Pericardium fibroblast (primary cell): ENCODE data around the gene PCDHGB3. TPM values are rescaled to one million over a fixed set of nuclear protein-coding genes. Genes with fewer than 3 reads are reported as not detected.

Experiments used
- total RNA-seq: library from RNA; depleted of rRNA; stranded (reverse); fragments of >200 nt; gene quantifications from 2 replicates; pipeline ENCODE4 v1.2.3, GENCODE V29; 2015

The PCDHGB3 gene
- total RNA-seq, 1 donor from 2014 or later, result 1.8 TPM

DNA sequence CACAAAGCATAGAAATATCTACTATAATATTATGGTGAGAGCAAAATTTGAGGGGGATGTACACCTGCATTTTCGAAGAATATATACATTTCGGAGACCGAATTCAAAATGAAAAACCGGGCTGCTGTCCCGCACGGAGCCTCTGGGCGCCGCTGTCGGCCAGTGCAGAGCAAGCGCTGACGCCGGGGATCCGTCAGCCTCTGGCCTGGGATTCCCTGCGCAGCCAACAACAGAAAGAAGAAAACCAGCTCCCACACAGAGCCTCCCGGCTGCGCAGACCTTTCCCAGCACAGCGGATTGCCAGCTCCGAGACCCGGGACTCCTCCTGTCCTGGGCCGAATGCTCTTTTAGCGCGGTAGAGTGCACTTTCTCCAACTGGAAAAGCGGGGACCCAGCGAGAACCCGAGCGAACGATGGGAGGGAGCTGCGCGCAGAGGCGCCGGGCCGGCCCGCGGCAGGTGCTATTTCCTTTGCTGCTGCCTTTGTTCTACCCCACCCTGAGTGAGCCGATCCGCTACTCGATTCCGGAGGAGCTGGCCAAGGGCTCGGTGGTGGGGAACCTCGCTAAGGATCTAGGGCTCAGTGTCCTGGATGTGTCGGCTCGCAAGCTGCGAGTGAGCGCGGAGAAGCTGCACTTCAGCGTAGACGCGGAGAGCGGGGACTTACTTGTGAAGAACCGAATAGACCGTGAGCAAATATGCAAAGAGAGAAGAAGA, 37.9 kb downstream of the PCDHGB3 start, which contains the start of gene PCDHGB6:
Gene PCDHGB6 (plus strand): TSS at position 232 of the 716 bp plus-strand sequence. CDS start 182 bp downstream, at position 414.

DNA sequence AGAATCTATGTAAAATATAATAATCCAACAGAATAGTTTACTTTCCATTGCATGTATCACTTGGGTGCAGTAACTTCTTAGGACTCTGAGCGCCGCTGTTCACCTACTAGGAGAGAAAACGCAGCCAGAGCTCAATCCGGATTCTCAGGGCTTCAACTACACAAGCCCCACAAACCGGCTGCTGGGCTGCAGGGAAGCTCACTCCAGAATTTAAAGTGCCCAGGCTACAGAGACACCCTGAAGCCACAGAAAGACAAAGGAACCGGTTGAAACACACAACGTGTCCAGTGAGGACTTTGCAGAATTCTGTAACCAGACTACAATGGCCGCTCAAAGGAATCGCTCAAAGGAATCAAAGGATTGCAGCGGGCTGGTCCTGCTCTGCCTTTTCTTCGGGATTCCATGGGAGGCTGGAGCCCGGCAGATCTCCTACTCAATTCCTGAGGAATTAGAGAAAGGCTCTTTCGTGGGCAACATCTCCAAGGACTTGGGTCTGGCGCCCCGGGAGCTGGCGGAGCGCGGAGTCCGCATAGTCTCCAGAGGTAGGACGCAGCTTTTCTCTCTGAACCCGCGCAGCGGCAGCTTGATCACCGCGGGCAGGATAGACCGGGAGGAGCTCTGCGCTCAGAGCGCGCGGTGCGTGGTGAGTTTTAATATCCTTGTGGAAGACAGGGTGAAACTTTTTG, 43.0 kb downstream of the PCDHGB3 start, which contains the start of gene PCDHGA10:
Gene PCDHGA10 (plus strand): TSS at position 134 of the 686 bp plus-strand sequence. CDS start 189 bp downstream, at position 323.

DNA sequence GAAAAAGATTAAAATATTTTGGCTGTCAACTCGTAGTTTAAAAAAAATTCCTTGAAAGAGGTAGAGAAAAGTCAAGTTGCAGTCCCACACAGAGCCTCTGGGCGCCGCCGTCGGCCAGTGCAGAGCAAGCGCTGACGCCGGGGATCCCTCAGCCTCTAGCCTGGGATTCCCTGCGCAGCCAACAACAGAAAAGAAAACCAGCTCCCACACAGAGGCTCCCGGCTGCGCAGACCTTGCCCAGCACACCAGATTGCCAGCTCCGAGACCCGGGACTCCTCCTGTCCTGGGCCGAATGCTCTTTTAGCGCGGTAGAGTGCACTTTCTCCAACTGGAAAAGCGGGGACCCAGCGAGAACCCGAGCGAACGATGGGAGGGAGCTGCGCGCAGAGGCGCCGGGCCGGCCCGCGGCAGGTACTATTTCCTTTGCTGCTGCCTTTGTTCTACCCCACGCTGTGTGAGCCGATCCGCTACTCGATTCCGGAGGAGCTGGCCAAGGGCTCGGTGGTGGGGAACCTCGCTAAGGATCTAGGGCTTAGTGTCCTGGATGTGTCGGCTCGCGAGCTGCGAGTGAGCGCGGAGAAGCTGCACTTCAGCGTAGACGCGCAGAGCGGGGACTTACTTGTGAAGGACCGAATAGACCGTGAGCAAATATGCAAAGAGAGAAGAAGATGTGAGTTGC, 47.6 kb downstream of the PCDHGB3 start, which contains the start of gene PCDHGB7:
Gene PCDHGB7 (plus strand): TSS at position 184 of the 679 bp plus-strand sequence. CDS start 183 bp downstream, at position 367.

DNA sequence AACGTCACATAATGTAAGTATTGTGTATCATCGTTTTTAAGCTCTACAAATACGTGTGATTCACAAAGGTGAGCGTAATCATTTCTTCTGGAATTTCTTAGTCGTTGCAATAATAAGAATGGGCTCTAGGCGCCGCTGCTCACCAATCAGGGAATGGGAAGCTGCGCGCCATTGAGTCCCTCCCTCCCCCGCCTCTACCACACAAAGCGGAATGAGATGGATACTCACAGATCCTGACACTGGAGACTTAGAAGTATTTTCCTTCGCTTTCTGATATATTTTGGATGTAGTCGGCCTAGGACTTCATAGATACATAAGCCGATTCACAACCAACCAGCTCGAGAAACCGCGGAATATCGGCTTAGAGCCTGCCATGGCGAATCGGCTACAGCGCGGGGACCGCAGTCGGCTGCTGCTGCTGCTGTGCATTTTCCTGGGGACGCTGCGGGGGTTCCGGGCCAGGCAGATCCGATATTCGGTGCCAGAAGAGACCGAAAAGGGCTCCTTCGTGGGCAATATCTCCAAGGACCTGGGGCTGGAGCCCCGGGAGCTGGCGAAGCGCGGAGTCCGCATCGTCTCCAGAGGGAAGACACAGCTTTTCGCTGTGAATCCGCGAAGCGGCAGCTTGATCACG, 50.9 kb downstream of the PCDHGB3 start, which contains the start of gene PCDHGA11:
Gene PCDHGA11 (plus strand): TSS at position 197 of the 634 bp plus-strand sequence. CDS start 177 bp downstream, at position 374.

Other genes starting within 250 kb of the PCDHGB3 start
- 0.35 and 0.94 TPM in 2 replicates for gene PCDHB4, start 248.4 kb upstream of the PCDHGB3 start, total RNA-seq
- gene PCDHB5, start 235.0 kb upstream of the PCDHGB3 start, total RNA-seq, result 0.34 and 2.2 TPM in 2 replicates
- gene PCDHB6, start 220.2 kb upstream of the PCDHGB3 start, total RNA-seq, result 0.12 TPM in 1 of 2 replicates, not detected in the other
- gene PCDHB7, start 197.6 kb upstream of the PCDHGB3 start, total RNA-seq, result 0.23 and 0.34 TPM in 2 replicates
- gene PCDHB8, start 192.5 kb upstream of the PCDHGB3 start, total RNA-seq, result not detected in 2 replicates
- gene PCDHB16, start 187.9 kb upstream of the PCDHGB3 start, total RNA-seq, result under 0.01 and 1.1 TPM in 2 replicates
- 0.23 and 0.43 TPM in 2 replicates for gene PCDHB9, start 183.1 kb upstream of the PCDHGB3 start, total RNA-seq
- gene PCDHB10, start 177.9 kb upstream of the PCDHGB3 start, total RNA-seq, result 0.12 and 0.17 TPM in 2 replicates
- gene PCDHB11, start 170.6 kb upstream of the PCDHGB3 start, total RNA-seq, result 0.12 TPM in 1 of 2 replicates, not detected in the other
- gene PCDHB12, start 161.5 kb upstream of the PCDHGB3 start, total RNA-seq, result under 0.01 and 0.26 TPM in 2 replicates
- gene PCDHB13, start 156.3 kb upstream of the PCDHGB3 start, total RNA-seq, result 0.35 and 0.43 TPM in 2 replicates
- 0.70 TPM in 1 of 2 replicates, not detected in the other for gene PCDHB14, start 146.9 kb upstream of the PCDHGB3 start, total RNA-seq
- under 0.01 and 0.12 TPM in 2 replicates for gene PCDHB15, start 124.8 kb upstream of the PCDHGB3 start, total RNA-seq
- gene SLC25A2, start 66.2 kb upstream of the PCDHGB3 start, total RNA-seq, result not detected in 2 replicates
- 34.3 and 45.5 TPM in 2 replicates for gene TAF7, start 49.5 kb upstream of the PCDHGB3 start, total RNA-seq
- gene PCDHGA1, start 39.7 kb upstream of the PCDHGB3 start, total RNA-seq, result 0.35 and 0.85 TPM in 2 replicates
- 2.2 and 3.5 TPM in 2 replicates for gene PCDHGA2, start 31.5 kb upstream of the PCDHGB3 start, total RNA-seq
- gene PCDHGA3, start 26.4 kb upstream of the PCDHGB3 start, total RNA-seq, result 1.8 and 4.4 TPM in 2 replicates
- gene PCDHGB1, start 20.1 kb upstream of the PCDHGB3 start, total RNA-seq, result 0.82 and 0.94 TPM in 2 replicates
- gene PCDHGA4, start 15.2 kb upstream of the PCDHGB3 start, total RNA-seq, result 2.8 and 3.9 TPM in 2 replicates
- gene PCDHGB2, start 10.2 kb upstream of the PCDHGB3 start, total RNA-seq, result 0.77 and 3.3 TPM in 2 replicates
- gene PCDHGA5, start 6.1 kb upstream of the PCDHGB3 start, total RNA-seq, result 0.68 and 2.1 TPM in 2 replicates
- 3.7 and 4.3 TPM in 2 replicates for gene PCDHGA6, start 3.6 kb downstream of the PCDHGB3 start, total RNA-seq
- gene PCDHGA7, start 12.5 kb downstream of the PCDHGB3 start, total RNA-seq, result 4.4 and 5.1 TPM in 2 replicates
- gene PCDHGB4, start 17.5 kb downstream of the PCDHGB3 start, total RNA-seq, result 11.6 and 12.8 TPM in 2 replicates
- 0.70 and 1.4 TPM in 2 replicates for gene PCDHGA8, start 22.4 kb downstream of the PCDHGB3 start, total RNA-seq
- 19.2 and 23.3 TPM in 2 replicates for gene PCDHGB5, start 27.7 kb downstream of the PCDHGB3 start, total RNA-seq
- gene PCDHGA9, start 32.5 kb downstream of the PCDHGB3 start, total RNA-seq, result 1.4 and 2.5 TPM in 2 replicates
- gene PCDHGB6, start 37.8 kb downstream of the PCDHGB3 start, total RNA-seq, result 0.93 and 1.4 TPM in 2 replicates
- gene PCDHGA10, start 42.7 kb downstream of the PCDHGB3 start, total RNA-seq, result 6.9 and 8.6 TPM in 2 replicates
- 8.3 and 12.5 TPM in 2 replicates for gene PCDHGB7, start 47.4 kb downstream of the PCDHGB3 start, total RNA-seq
- gene PCDHGA11, start 50.8 kb downstream of the PCDHGB3 start, total RNA-seq, result 11.7 and 12.9 TPM in 2 replicates
- gene PCDHGA12, start 60.3 kb downstream of the PCDHGB3 start, total RNA-seq, result 18.8 and 27.2 TPM in 2 replicates
- 55.5 and 77.5 TPM in 2 replicates for gene PCDHGC3, start 105.7 kb downstream of the PCDHGB3 start, total RNA-seq
- gene PCDHGC4, start 114.8 kb downstream of the PCDHGB3 start, total RNA-seq, result 0.23 and 0.26 TPM in 2 replicates
- gene PCDHGC5, start 118.8 kb downstream of the PCDHGB3 start, total RNA-seq, result 0.43 and 0.58 TPM in 2 replicates
- gene DIAPH1, start 248.8 kb downstream of the PCDHGB3 start, total RNA-seq, result 20.5 and 27.1 TPM in 2 replicates